K562 (cell line): ENCODE data around the gene STAT4. TPM values are rescaled to one million over a fixed set of nuclear protein-coding genes. Genes with fewer than 3 reads are reported as not detected.

Source experiments
- C11orf30 ChIP-seq: fragments of 450-650 bp; IDR thresholded peaks from 2 replicates; pipeline ENCODE4 v1.6.1; 2016; ENCODE audit warnings: low read depth, mild to moderate bottlenecking
- CBX1 ChIP-seq: sonication (generic); IDR thresholded peaks from 2 replicates; pipeline ENCODE4 v1.6.1; 2016; ENCODE audit warnings: antibody characterized with exemption, low read depth, mild to moderate bottlenecking
- EP300 ChIP-seq: IDR thresholded peaks from 2 replicates; pipeline ENCODE4 v1.6.1; 2012; ENCODE audit warnings: low read length, improper control_type of control experiment
- ETV6 ChIP-seq, 3 experiments: fragments of 150-350 bp in 1 of 3; sonication (generic) in 1 of 3; formaldehyde crosslinking in 1 of 3; IDR thresholded peaks; 2 replicates each; pipeline versions ENCODE4 v1.6.1 to v1.8.0; 2014 to 2022; ENCODE audit warnings: borderline replicate concordance in 2 of 3, low read depth in 2 of 3, antibody characterized with exemption in 1 of 3, low read length in 1 of 3, mild to moderate bottlenecking in 1 of 3, missing genetic modification reagents in 1 of 3
- GTF2E2 ChIP-seq: fragments of 200-800 bp; sonication (Bioruptor generic); IDR thresholded peaks from 2 replicates; pipeline ENCODE4 v1.6.1; 2016; ENCODE audit warnings: missing genetic modification characterization, missing compliant biosample characterization
- HCFC1 ChIP-seq: IDR thresholded peaks from 2 replicates; pipeline ENCODE4 v1.6.1; 2012; ENCODE audit warnings: low read depth, low read length, improper control_type of control experiment
- HMG20B ChIP-seq: fragments of 250-450 bp; sonication (Bioruptor Pico); IDR thresholded peaks from 2 replicates; pipeline ENCODE4 v1.5.0; 2021; ENCODE audit warnings: mild to moderate bottlenecking
- NCOR1 ChIP-seq: fragments of 450-650 bp; IDR thresholded peaks from 2 replicates; pipeline ENCODE4 v1.6.1; 2016; ENCODE audit warnings: mild to moderate bottlenecking, moderate library complexity
- SIN3A ChIP-seq, 2 experiments: fragments of 150-350 bp in 1 of 2; IDR thresholded peaks; 2 replicates each; pipeline ENCODE4 v1.6.1; 2011 to 2016; ENCODE audit warnings: borderline replicate concordance in 2 of 2, low read depth in 2 of 2, low read length in 2 of 2, mild to moderate bottlenecking in 2 of 2, moderate library complexity in 2 of 2; ENCODE audit not compliant: control insufficient read depth in 1 of 2
- ZNF184 ChIP-seq: sonication (generic); formaldehyde crosslinking; IDR thresholded peaks from 2 replicates; pipeline ENCODE4 v1.5.0; 2020; ENCODE audit warnings: missing genetic modification reagents
- ZNF408 ChIP-seq: fragments of 250-450 bp; sonication (Bioruptor Pico); IDR thresholded peaks from 2 replicates; pipeline ENCODE4 v1.4.0; 2020; ENCODE audit warnings: low read depth, mild to moderate bottlenecking, moderate library complexity
- ZSCAN29 ChIP-seq: fragments of 450-650 bp; IDR thresholded peaks from 2 replicates; pipeline ENCODE4 v1.6.1; 2017
- polyA plus RNA-seq, 8 experiments: library from polyadenylated mRNA; depleted of rRNA in 4 of 8; stranded (reverse) in 5 of 8; unstranded in 3 of 8; fragments of >200 nt; fragmentation: Nextera tagmentation in 2 of 8; fragmentation: Illumina TruSeq in 1 of 8; extraction: Ambion mirVana in 2 of 8; extraction: Trizol in 1 of 8; gene quantifications; 2 replicates each; pipeline versions ENCODE4 v1.2.1 to v1.2.3, GENCODE V29; 2011 to 2014; ENCODE audit warnings: inconsistent platforms in 1 of 8, missing spikeins in 1 of 8
- total RNA-seq, 7 experiments: library from RNA; depleted of rRNA in 6 of 7; stranded (reverse); fragments of >200 nt in 6 of 7; fragmentation: Illumina TruSeq in 2 of 7; extraction: Trizol in 2 of 7; gene quantifications; 2 replicates each; pipeline versions ENCODE4 v1.2.1 to v1.2.3, GENCODE V29; 2011 to 2021; ENCODE audit warnings: low replicate concordance in 1 of 7
- TF ChIP-seq, protein P1 (sequence below): fragments of 250-450 bp; sonication (Bioruptor Pico); IDR thresholded peaks from 2 replicates; pipeline ENCODE4 v1.4.0; 2020
- TF ChIP-seq, protein P2 (sequence below): fragments of 250-450 bp; sonication (Bioruptor Pico); IDR thresholded peaks from 2 replicates; pipeline ENCODE4 v1.4.0; 2020; ENCODE audit warnings: mild to moderate bottlenecking, moderate library complexity
- TF ChIP-seq, protein P3 (sequence below), 2 experiments: fragments of 450-650 bp in 1 of 2; sonication (generic) in 1 of 2; formaldehyde crosslinking in 1 of 2; IDR thresholded peaks; 2 replicates each; pipeline versions ENCODE4 v1.7.1 to v1.9.0; 2016 to 2022; ENCODE audit warnings: inconsistent platforms in 1 of 2, mild to moderate bottlenecking in 1 of 2, missing genetic modification reagents in 1 of 2

Gene STAT4
- total and polyA plus RNA-seq, 9 of the 15 experiments (the other 6 are each of a cell fraction or from before 2014, with no cell fraction given), result 0.01 to 0.06 (median 0.03) TPM; not detected in 6

DNA sequence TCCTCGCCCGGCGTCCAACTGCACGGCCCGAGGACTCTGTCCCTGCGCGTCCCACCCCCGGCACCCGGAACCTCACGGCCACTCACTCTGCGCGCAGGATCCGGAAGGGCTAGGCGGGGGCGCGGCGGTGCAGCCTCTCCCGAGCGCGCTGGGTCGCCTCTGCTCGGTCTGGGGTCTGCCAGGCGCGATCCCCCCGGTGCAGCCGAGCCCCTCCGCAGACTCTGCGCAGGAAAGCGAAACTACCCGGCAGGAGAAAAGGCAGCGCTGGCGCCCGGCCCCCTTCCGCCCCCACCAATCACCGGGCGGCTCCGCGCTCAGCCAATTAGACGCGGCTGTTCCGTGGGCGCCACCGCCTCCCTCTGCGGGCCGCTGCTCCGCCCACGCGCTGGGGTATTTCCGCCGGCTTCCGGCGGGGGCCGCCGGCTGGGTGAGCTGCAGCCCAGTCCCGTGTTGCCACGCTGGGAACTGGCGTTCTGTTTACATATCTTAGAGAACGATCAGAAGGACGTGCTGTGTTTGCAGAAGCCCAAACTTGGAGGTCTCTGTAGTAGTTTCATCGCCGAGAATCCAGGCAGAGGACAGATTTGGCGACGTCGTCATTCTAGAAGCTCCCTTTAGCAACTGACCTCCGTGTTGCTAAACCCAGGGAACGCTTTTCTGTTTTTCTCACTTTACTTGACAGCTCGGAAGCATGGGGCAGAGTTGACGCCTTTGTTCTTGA lies 136.7 kb downstream of the STAT4 start, which contains the start of gene STAT1 (continued):
- TF ChIP-seq ETV6 (IDR thresholded peaks at IDR 0.05; ENCODE audit: borderline replicate concordance in 1 of 2, low read depth in 2 of 2, low read length in 1 of 2) (no peak), ETV6 (CRISPR knock-in tag; IDR thresholded peaks at IDR 0.05; ENCODE audit: borderline replicate concordance) (peak; percentile 40; the same call in 1 of the 2 replicates), SIN3A (IDR thresholded peaks at IDR 0.05; ENCODE audit: borderline replicate concordance in 2 of 2, control insufficient read depth in 1 of 2, low read depth in 2 of 2, low read length in 2 of 2) (peak; percentile 60 to 91; a peak in 3 of 4 replicates), EP300 (peak; percentile 91), GTF2E2 (peak; percentile 74), HCFC1 (0 out of 2 replicates have a peak, but pooled peaks have one; percentile 37), ZNF408 (CRISPR knock-in tag) (no peak), ZSCAN29 (no peak), HMG20B (CRISPR knock-in tag) (no peak), CBX1 (peak; percentile 49; the same call in 1 of the 2 replicates), NCOR1 (peak; percentile 53), C11orf30 (peak; percentile 43), ZNF184 (CRISPR knock-in tag) (no peak)
- TF ChIP-seq, protein P1, sequence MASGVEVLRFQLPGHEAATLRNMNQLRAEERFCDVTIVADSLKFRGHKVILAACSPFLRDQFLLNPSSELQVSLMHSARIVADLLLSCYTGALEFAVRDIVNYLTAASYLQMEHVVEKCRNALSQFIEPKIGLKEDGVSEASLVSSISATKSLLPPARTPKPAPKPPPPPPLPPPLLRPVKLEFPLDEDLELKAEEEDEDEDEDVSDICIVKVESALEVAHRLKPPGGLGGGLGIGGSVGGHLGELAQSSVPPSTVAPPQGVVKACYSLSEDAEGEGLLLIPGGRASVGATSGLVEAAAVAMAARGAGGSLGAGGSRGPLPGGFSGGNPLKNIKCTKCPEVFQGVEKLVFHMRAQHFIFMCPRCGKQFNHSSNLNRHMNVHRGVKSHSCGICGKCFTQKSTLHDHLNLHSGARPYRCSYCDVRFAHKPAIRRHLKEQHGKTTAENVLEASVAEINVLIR (CRISPR knock-in tag), result peak; percentile 27; the same call in 1 of the 2 replicates
- TF ChIP-seq, protein P2, sequence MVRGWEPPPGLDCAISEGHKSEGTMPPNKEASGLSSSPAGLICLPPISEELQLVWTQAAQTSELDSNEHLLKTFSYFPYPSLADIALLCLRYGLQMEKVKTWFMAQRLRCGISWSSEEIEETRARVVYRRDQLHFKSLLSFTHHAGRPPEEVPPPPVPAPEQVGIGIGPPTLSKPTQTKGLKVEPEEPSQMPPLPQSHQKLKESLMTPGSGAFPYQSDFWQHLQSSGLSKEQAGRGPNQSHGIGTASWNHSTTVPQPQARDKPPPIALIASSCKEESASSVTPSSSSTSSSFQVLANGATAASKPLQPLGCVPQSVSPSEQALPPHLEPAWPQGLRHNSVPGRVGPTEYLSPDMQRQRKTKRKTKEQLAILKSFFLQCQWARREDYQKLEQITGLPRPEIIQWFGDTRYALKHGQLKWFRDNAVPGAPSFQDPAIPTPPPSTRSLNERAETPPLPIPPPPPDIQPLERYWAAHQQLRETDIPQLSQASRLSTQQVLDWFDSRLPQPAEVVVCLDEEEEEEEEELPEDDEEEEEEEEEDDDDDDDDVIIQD, result no peak
- TF ChIP-seq, protein P3, sequence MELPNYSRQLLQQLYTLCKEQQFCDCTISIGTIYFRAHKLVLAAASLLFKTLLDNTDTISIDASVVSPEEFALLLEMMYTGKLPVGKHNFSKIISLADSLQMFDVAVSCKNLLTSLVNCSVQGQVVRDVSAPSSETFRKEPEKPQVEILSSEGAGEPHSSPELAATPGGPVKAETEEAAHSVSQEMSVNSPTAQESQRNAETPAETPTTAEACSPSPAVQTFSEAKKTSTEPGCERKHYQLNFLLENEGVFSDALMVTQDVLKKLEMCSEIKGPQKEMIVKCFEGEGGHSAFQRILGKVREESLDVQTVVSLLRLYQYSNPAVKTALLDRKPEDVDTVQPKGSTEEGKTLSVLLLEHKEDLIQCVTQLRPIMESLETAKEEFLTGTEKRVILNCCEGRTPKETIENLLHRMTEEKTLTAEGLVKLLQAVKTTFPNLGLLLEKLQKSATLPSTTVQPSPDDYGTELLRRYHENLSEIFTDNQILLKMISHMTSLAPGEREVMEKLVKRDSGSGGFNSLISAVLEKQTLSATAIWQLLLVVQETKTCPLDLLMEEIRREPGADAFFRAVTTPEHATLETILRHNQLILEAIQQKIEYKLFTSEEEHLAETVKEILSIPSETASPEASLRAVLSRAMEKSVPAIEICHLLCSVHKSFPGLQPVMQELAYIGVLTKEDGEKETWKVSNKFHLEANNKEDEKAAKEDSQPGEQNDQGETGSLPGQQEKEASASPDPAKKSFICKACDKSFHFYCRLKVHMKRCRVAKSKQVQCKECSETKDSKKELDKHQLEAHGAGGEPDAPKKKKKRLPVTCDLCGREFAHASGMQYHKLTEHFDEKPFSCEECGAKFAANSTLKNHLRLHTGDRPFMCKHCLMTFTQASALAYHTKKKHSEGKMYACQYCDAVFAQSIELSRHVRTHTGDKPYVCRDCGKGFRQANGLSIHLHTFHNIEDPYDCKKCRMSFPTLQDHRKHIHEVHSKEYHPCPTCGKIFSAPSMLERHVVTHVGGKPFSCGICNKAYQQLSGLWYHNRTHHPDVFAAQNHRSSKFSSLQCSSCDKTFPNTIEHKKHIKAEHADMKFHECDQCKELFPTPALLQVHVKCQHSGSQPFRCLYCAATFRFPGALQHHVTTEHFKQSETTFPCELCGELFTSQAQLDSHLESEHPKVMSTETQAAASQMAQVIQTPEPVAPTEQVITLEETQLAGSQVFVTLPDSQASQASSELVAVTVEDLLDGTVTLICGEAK (IDR thresholded peaks at IDR 0.05), result peak; percentile 81
- TF ChIP-seq, protein P3 (CRISPR knock-in tag; IDR thresholded peaks at IDR 0.05), result no peak
